OCI-LY3 (cell line): ENCODE data around the gene GNG2.

Experiments used
- EZH2phosphoT487 ChIP-seq: fragments of 200-600 bp; shearing (Covaris generic); IDR thresholded peaks from 2 replicates; pipeline ENCODE4 v1.6.1; 2018; ENCODE audit warnings: antibody characterized with exemption, mixed run types, low read depth
- TF ChIP-seq, protein P1 (sequence below): fragments of 200-600, 300-600 bp; sonication (generic); IDR thresholded peaks from 2 replicates; pipeline ENCODE4 v1.5.1; 2014; ENCODE audit warnings: antibody characterized with exemption, low read length, low read depth

- TF ChIP-seq, protein P1, sequence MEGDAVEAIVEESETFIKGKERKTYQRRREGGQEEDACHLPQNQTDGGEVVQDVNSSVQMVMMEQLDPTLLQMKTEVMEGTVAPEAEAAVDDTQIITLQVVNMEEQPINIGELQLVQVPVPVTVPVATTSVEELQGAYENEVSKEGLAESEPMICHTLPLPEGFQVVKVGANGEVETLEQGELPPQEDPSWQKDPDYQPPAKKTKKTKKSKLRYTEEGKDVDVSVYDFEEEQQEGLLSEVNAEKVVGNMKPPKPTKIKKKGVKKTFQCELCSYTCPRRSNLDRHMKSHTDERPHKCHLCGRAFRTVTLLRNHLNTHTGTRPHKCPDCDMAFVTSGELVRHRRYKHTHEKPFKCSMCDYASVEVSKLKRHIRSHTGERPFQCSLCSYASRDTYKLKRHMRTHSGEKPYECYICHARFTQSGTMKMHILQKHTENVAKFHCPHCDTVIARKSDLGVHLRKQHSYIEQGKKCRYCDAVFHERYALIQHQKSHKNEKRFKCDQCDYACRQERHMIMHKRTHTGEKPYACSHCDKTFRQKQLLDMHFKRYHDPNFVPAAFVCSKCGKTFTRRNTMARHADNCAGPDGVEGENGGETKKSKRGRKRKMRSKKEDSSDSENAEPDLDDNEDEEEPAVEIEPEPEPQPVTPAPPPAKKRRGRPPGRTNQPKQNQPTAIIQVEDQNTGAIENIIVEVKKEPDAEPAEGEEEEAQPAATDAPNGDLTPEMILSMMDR: no peak
- no peak for TF ChIP-seq EZH2phosphoT487
Measured at GRCh38 chr14:52018252-52018651, 157.8 kb downstream of the GNG2 start.
